ENCODE measurements around the gene GRK5.
A peak's percentile ranks its signal among the peaks of the same experiment; 100 is the strongest.

The GRK5 gene

DNA sequence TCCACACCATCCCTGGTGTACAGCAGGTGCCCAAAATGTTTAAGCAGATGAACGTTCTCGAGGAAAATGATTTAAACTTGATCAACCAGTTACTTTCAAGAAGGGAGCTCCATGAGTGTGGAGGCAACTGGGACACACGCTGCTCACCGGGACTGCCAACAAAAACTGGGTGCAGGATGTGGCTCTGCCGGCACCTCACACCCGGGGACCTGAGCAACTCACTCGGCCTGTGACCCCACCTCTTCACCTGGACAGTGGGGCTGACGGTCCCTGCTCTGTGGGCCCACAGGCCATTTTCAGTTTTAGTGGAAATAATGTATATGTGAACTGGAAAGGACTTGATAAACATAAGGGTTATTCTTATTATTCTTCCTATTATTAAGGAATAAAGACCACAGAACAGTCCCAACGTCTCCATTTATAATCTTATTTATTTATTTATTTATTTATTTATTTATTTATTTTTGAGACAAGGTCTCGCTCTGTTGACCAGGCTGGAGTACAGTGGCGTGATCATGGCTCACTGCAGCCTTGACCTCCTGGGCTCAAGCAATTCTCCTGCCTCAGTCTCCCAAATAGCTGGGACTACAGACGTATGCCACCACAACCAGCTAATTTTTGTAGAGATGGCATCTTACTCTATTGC is 274.5 kb downstream of the GRK5 start:
- DNase-seq (ENCODE audit: low read depth), result no peak

DNA sequence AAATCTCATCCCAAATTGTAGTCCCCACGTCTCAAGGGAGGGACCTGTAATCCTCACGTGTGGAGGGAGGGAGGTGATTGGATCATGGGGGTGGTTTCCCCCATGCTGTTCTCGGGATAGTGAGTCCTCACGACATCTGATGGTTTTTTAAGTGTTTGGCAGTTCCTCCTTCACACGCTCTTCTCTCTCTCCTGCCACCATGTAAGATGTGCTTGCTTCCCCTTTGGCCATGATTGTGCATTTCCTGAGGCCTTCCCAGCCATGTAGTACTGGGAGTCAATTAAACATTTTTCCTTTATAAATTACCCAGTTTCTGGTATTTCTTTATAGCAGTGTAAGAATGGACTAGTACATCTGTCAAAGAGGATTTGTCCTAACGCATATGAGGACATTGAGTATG is 275.6 kb downstream of the GRK5 start:
- DNase-seq (ENCODE audit: low read depth), result no peak

DNA sequence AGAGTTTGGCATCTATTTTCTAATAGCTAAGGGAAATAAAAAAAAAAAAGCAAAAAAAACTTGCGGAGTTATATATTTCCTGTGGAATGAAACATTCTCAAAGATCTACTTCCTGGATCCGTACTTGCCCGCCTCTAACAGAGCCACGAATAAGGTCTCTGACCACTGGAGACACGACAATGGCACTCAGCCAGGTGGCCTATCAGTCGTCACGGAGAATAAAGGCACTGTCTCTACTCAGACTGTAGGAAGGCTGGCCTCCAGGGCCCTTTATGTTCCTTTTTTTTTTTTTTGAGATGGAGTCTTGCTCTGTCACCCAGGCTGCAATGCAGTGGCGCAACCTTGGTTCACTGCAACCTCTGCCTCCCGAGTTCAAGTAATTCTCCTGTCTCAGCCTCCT is 276.5 kb downstream of the GRK5 start:
- no peak for DNase-seq (ENCODE audit: low read depth)

DNA sequence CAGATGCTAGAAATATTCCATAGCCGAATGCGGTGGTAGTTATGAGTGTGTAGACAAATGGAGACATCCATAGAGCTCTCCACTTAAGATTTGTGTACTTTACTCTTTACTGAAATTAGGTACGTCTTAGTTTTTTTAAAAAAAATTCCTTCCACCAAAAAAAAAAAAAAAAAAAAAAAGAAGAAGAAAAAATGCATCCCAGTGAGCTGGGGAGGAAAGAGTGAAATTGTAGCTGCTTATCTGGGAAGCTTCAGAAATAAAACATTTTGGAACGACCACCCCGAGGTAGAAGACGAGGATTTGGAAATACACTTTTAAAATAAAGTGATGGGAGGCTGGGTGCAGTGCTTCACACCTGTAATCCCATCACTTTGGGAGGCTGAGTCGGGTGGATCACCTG is 281.3 kb downstream of the GRK5 start:
- DNase-seq (ENCODE audit: low read depth), result no peak

- DNase-seq (ENCODE audit: low read depth), result no peak
These were observed 282.6 kb downstream of the GRK5 start for GRCh38 chr10:119489991-119490326.

DNA sequence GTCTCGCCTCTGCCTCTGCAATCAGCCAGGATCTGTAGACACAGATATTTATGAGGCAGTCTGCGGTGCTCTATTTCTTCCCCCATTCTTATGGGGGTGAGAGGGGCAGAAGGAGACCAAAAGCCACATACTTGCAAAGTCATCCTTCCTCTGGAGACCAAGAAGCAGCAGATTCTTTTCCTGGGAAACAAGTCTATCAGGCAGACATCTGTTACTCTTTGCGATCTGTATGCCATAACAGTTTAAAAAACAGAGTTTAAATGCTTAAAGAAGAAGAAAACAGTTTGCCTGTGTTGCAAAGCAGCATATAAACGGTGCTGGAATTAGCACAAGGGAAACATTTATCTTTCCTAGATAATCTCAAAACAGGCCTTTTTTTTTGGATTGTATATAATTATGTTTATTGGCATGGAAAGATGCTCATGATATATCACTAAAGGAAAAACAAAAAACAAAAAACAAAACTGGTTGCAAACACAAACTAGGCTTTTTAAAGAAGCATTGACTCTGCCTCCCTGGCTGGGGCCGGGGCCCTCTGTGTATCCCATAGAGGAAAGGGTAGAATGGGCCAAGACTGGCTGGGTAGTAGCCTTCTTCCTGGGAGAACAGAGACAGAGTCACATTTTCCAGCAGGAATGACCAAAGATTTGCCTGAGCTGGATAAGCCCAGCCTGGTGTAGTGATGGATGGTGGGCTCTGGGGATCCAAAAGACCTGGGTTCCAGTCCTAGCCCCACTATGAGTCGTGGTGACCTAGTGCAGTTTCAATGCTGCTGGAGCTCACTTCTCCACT is 284.8 kb downstream of the GRK5 start:
- DNase-seq (ENCODE audit: low read depth), result no peak

- no peak for DNase-seq (ENCODE audit: low read depth)
These were observed 285.8 kb downstream of the GRK5 start for GRCh38 chr10:119493155-119493554.

DNA sequence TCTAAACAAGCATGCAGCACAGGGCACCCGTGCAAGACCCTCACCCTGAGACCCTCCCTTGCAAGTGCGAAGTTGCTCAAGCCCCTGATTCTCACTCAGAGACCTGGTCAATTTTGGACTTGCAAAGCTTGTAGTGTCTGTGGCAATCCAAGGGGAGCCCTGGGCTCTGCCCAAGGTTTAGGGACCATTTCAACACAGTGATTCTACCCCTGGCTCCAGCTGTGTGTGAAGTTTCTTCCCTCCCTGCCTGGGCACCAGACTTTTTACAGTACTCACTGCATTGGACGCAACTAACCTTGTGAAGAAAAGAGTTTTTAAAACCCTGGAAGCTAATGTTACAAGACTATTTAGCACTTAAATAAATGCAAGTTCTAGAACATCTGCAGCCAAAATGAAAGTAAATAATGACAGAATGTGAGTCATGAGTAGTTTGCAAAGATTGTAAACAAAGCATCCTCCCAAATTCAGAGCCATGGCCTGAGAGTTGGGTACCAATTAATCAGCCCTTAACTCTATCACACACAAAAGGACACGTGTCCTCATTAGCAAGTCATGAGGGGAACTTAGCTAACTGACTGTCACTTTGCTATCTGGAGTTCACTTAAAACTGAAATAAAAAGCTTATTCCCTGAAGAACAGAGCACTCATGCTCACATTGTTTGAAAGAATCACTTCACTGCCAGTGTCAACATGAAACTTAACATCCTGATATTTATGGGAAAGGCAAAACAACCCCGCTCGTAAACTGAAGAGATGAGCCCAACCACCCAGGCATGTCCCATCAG is 287.1 kb downstream of the GRK5 start:
- peak; percentile 49 for DNase-seq (ENCODE audit: low read depth)

DNA sequence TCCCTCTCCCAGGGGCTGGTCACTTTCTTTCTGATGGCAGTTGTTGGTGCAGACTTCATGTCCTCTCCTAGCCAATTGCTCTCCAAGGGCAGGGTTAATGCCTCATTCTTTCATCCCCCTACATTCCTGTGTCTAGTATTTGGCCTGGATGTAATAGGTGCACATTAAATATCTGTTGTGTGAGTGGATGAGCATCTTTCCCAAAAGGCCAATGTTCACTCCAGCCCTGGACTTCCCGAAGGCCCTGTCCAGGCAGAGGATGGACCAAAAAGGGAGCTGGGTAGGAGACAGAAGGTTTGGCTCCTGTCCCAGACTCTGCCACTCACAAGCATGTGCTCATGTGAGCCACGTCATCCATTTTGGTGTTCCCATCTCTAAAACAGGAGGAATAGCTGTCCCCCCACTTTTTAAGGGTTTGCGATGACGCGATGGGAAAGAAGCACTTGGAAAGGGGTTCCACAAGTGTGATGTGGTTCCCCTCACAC is 287.7 kb downstream of the GRK5 start:
- peak; percentile 41 for DNase-seq (ENCODE audit: low read depth)

DNA sequence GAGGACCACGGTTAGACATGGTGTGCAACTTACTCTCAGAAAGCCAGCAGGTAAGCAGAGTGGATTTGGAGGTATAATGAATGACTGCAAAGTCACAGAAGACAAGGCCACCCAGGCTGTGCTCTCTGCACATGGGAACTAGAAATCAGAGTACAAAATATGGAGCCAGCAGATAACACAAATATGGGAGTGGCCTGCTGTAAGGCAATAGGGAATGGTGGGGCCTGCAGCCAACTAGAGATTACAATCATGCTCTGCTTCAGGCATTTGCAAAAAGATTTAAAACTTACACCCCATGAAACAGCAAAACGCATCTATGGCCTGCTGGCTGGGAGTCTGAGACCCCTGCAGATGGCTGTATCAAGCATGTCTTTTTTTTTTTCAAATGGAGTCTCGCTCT is 288.2 kb downstream of the GRK5 start:
- DNase-seq (ENCODE audit: low read depth), result no peak

GRCh38 chr10:119496273-119496672 is 288.9 kb downstream of the GRK5 start:
- DNase-seq (ENCODE audit: low read depth), result peak; percentile 15

DNA sequence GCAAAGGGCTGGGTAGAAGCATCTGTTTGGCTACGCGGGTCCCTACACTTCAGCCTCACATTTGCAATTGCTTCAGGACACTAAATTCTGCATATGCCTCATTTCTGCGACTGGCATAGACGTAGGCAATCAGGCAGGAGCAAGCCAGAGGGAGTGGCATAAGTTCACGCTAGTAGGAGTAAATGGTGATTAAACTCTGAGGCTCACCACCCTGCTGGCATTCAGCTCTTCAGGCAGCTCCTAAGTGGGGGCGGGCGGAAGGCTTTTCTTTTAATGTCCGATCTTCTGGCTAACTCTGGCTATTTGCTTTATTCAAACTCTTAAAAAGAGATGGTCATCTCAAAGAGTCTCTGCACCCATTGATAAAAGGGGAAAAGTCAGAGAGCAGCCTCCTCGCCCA is 289.9 kb downstream of the GRK5 start:
- DNase-seq (ENCODE audit: low read depth), result no peak

DNA sequence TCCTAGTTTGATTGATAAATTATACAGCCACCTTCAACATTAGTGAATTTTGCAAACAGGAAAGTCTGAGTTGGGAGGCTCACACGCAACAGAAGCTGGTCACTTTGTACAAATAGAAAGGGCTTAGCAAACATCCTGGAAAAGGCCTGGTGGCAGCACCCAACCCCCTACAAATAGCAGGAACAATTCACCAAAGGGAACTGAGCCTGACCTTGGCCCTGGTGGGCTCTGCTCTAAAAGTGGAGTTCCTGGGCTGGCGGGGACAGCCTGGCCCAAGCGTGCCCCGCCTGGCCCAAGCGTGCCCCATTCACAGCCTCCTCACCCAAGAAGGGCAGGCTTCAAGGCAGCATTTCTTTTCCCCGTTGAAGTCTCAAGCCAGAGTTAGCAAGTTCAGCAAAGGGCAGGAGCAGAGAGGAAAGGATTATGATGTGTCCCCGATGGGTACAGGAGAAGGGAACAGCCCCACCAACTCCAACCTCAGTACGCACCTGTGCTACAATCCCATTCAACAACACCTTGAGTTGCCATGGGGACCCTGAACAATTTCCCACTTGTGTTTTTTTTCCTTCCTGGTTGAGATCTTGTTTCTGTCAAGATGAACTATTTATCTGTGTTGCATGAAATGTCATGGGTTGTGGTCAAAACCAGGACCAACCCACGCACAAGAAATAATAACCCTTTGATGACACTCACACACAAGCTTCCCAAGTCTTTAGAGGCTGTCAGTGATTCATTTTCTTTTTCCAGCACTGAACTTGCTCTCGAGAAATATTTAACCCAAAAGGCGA is 291.7 kb downstream of the GRK5 start:
- no peak for DNase-seq (ENCODE audit: low read depth)

GRCh38 chr10:119499677-119500002 is 292.3 kb downstream of the GRK5 start:
- DNase-seq (ENCODE audit: low read depth), result no peak

DNA sequence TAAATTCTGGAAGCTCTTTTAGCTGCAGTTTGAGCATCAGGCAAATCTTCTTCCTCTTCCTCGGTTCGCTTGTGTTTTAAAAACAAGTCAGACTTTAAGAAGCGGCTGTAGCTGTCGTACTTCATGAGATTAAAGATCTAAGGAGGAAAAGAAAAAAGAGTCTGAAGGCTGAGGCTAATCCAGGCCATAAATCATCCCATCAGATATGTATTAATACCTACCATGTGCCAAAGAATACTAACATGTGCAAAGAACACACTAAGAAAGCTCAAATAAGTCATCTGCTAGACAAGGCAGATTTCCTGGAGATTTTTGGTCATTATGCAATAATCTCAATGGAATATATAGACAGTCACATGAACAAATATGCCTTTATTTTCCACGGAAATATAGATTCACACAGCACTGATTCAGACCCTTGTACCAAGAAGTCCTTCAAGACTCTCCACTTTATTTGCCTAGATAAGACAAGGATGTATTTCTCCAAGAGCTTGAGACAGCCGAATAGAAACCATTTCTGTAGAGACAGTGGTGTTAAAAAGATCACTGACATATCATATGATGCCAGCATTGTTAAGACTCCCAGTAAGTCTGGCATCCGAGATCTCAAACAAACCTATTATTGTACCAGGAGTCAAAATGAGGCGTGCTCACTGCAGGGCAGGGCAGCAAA is 292.9 kb downstream of the GRK5 start:
- no peak for DNase-seq (ENCODE audit: low read depth)

GRCh38 chr10:119500821-119501220 is 293.4 kb downstream of the GRK5 start:
- no peak for DNase-seq (ENCODE audit: low read depth)

DNA sequence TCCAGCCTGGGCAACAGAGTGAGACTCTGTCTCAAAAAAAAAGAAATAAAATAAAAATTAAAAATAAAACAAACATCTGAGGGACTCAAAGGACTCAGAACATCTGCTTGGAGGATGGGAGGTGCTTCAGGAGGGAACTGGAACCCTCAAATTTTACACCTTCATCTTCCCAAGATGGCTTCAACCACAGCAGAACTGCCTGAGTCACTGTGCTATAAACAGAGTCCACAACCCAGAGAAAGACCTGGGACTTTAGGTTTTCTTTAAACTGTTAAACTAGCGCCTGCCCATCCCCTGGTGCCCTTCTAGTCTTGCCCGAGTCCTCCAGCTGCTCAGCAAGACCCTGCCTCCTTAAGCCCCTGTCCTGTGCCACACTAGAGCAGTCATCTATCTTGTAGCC is 294.3 kb downstream of the GRK5 start:
- no peak for DNase-seq (ENCODE audit: low read depth)

GRCh38 chr10:119502209-119502608 is 294.8 kb downstream of the GRK5 start:
- no peak for DNase-seq (ENCODE audit: low read depth)

DNA sequence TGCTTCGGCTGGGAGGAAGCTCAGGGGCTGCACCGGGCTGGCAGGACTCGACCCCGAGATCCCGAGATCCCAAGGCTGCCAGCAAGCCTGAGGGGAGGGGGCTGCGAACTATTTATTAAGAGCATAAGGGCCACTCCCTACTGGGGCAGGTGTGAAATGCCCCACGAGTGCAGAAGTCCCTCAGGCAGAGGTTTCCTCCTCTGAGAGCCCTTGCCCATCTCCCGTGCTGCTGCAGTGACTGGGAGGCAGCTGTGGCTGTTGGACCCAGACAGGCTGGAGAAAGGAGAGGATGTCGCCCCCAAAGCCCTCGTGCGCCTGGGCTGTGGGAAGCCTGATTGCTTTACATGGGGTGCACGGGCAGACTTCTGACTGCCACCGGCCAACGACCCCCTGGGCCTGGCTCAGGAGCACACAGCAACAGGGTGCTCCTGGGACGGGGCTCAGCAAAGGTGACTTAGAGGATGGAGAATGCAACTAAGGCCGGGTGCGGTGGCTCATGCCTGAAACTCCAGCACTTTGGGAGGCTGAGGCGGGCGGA is 295.3 kb downstream of the GRK5 start:
- no peak for DNase-seq (ENCODE audit: low read depth)

GRCh38 chr10:119503821-119504220 is 296.4 kb downstream of the GRK5 start:
- DNase-seq (ENCODE audit: low read depth), result no peak

DNA sequence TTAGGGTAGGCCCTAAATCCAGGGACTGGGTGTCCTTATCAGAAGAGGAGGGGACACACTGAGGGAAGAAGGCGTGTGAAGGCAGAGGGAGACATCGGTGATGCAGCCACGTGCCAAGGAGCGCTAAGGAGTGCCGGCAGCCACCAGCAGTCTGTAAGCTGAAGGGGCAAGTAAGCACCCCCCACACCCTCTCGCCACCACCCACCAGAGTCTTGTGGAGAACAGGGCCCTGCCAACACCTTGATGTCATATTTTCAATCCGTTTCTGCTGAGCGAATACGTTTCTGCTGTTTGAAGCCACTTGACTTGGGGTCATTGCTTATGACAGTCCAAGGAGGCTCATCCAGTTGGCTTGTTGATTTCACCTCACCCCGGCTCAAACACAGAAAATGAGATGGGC is 297.3 kb downstream of the GRK5 start:
- no peak for DNase-seq (ENCODE audit: low read depth)

Measured in ELR (cell line).